DMS153 treated with DMSO at 0.1 percent for 48 hours (cell line): ENCODE data around the gene WASHC4.

ENCODE experiments used
- DNase-seq: peaks from one replicate; lab custom pipeline; 2025; ENCODE audit not compliant: unreplicated experiment; lab: John Stamatoyannopoulos, UW

The WASHC4 gene

DNA sequence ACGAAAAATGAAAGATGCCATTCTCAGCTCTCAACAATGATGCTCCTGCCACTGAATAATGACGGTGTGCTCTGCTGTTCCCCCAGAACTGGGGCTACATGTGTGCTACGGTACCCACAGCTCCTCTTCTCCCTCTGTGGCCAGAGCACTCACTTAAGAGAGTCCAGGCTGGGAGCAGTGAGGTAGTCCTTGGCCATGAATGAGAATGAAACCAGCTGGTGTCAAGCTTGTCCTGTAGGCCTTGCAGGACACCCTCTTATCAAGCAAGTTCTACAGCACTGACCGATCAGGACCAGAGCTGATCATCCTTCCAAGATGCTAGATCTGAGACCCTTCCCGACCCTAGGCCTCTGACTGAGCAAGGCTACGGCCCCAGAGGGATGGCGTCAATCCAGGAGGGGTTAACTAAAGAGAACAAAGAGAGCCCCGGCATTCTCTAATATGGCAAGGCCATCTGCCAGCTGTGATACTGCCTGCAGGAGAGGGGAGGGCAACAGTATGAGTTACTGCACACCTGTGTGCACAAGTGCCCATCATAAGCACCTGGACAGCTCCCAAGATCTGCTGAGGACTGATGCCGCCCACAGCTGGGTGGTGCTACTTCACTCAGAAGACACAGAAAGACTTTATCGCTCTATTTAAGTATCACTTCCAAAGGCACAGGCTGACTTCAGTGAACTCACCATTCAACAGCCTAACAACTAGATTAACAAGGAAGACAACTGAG lies 98.0 kb downstream of the WASHC4 start:
- DNase-seq: no peak

DNA sequence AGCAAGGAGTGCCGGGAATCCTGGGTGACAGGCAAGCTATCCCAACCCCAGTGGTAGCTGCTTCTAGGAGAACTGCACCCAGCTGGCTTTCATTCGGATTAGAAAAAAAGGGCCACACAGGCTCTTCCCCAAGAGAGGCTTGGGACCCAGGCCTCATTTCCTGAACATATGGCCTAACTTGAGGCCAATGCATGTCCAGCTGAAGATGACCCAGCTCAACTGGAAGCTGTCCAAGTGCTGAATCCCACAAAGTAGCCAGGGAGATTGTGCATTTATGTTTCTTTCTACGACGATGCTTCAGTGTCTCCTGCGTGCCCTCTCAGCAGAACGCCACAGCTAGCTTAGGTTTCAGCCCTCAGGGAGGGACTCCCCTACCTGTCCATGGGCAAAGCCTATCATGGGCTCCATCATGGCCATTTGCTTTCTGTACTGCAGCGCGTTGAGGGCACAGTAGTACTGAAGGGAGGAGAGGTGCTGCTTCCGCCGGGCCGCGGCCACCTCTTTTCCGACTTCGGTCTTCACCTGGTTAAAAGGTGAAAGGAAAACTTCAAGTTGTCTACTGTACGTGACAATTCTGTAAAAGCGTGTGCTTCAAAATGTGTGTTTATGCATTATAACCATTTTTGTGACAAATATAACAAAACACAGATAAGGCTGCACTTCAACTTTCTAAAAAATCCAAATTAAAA lies 99.3 kb downstream of the WASHC4 start:
- DNase-seq: no peak

DNA sequence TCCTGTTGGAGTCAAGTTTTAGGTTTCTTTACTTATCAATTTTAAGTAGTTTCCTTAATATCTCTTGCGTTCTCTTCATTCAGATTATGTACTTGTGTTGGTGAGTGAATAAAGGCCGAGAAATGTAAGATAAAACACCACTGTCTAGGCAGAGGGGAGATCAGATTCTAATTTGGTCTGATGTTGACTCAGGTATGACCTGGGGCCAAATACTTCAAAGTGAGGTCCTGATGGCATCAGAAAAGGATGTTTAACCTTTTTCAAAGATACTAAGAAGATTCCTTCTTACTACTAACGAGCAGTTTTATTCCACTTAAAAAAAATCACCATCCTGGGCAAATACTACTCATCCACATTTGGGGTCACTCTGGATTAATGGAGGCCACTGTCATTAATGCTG lies 101.6 kb downstream of the WASHC4 start:
- DNase-seq: no peak

DNA sequence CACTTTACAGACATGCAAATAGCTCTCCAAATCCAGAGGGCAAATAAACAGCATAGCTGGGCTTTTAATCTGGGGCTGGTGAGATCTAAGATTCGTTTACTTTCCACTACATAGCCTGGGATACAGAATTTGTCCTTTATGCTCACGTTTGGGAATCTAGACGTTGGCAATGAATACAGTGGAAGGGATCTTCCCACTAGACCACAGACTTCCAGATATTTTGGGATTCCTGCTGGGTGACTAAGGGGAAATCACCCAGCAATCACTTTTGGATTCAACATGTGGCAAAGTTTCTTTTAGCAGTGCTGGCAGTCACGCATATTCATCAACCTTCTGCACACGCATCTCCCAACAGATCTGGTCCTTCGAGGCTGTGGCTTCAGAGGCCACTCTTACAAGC lies 104.9 kb downstream of the WASHC4 start:
- no peak for DNase-seq

DNA sequence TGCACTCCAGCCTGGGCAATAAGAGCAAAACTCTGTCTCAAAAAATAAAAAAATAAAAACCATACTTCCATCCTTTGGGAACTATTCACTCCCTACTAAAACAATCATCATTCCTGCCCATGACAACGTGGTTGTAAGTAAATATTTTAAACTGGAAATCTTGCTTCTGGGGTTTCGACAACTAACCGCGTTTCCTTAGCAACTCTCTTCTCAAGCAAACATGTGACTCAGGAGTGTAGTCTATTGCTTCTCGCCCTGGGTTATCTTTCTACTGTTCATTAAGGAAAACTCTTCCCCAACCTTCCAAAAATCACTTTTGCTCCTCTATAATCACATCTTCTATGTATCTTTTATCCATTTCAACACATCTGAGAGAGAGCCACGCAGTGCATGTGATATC lies 106.6 kb downstream of the WASHC4 start:
- DNase-seq: no peak

DNA sequence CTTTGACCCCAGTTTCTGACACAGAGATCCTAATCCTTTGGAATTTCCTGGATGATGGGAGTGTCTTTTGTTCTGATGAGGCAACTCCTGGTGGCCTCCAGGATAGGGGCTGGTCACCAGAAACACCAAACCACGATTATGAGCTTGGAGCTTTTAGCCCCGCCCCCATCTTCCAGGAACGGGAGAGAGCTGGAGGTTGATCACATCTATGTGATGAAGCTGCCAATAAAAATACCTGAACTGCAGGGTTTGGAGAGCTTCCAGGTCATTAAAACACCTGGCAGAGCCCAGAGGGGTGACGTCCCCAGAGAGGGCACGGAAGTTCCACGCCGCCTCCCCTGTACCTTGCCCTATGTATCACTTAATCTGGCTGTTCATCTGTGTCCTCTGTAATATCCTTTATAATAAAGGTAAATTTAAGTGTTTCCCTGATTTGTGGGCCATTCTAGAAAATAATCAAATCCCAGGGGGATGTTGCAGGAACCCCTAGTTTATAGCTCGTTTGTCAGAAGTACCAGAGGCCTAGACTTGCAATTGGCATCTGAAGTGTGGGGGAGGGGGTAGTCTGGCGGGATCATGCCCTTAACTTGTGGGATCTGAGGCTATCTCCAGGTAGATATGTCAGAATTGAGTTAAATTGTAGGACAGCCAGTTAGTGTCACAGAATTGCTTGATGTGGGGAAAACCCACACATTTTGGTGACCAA lies 107.3 kb downstream of the WASHC4 start:
- peak; percentile 15 for DNase-seq

DNA sequence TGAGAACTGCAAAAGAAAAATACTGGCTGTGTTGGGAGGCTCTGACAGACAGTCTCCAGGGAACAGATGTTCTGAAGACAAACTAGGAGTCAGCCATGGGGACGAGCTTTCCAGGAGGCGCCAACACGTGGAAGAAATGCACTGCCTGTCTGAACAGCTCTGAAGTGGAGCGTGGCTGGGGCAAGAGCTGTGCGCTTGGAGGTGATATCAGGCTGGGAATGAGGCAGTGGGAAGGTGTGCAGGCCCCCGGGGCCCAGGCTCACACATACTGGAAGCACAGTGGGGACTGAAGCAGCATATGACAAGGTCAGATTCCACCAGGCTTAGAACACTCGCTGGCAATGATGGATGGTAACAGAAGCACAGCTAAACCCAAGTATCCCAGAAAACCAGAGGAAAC lies 110.9 kb downstream of the WASHC4 start:
- DNase-seq: no peak
